K562 (cell line): ENCODE measurements around the gene CMTM8.

ENCODE experiments used
- CHCHD3 ChIP-seq: fragments of 250-450 bp; sonication (Bioruptor Pico); IDR thresholded peaks from 2 replicates; pipeline ENCODE4 v2.1.2; 2022; ENCODE audit warnings: mild to moderate bottlenecking
- CTCF ChIP-seq, 3 experiments: IDR thresholded peaks in 2 of 3; conservative IDR thresholded peaks in 1 of 3; 2 replicates each; pipeline ENCODE4 v1.5.1; 2011 to 2012; ENCODE audit warnings: low read length in 3 of 3, mild to moderate bottlenecking in 3 of 3, control low read depth in 2 of 3, improper control_type of control experiment in 1 of 3, inconsistent platforms in 1 of 3, low read depth in 1 of 3, mixed read lengths in 1 of 3, moderate library complexity in 1 of 3; ENCODE audit not compliant: insufficient read depth in 2 of 3
- EZH2 ChIP-seq: IDR thresholded peaks from 2 replicates; pipeline ENCODE4 v1.6.1; 2012; ENCODE audit warnings: low read depth, mild to moderate bottlenecking, inconsistent platforms, low read length, borderline replicate concordance
- FOXJ2 ChIP-seq: fragments of 200-800 bp; sonication (Bioruptor generic); IDR thresholded peaks from 2 replicates; pipeline ENCODE4 v1.6.1; 2016; ENCODE audit warnings: missing genetic modification characterization, missing compliant biosample characterization
- FOXM1 ChIP-seq, 2 experiments: fragments of 450-650 bp in 1 of 2; sonication (generic) in 1 of 2; formaldehyde crosslinking in 1 of 2; IDR thresholded peaks; 2 replicates each; pipeline versions ENCODE4 v1.6.1 to v1.9.0; 2017 to 2022; ENCODE audit warnings: low read depth in 2 of 2, mild to moderate bottlenecking in 2 of 2, missing genetic modification reagents in 1 of 2, moderate library complexity in 1 of 2
- NCOA4 ChIP-seq: fragments of 450-650 bp; IDR thresholded peaks from 2 replicates; pipeline ENCODE4 v1.6.1; 2018; ENCODE audit warnings: mild to moderate bottlenecking; ENCODE audit not compliant: partially characterized antibody
- YY1 ChIP-seq, 3 experiments: IDR thresholded peaks; 2 replicates each; pipeline ENCODE4 v1.6.1; 2011; ENCODE audit warnings: low read length in 2 of 3, mild to moderate bottlenecking in 2 of 3, moderate library complexity in 2 of 3, borderline replicate concordance in 1 of 3, control low read depth in 1 of 3, low read depth in 1 of 3; ENCODE audit not compliant: insufficient read depth in 3 of 3, insufficient replicate concordance in 2 of 3, control insufficient read depth in 1 of 3, insufficient read length in 1 of 3; ENCODE audit errors: extremely low read depth in 1 of 3
- TF ChIP-seq, protein P1 (sequence below): sonication (generic); formaldehyde crosslinking; IDR thresholded peaks from 2 replicates; pipeline ENCODE4 v1.5.0; 2020; ENCODE audit warnings: missing genetic modification reagents

DNA sequence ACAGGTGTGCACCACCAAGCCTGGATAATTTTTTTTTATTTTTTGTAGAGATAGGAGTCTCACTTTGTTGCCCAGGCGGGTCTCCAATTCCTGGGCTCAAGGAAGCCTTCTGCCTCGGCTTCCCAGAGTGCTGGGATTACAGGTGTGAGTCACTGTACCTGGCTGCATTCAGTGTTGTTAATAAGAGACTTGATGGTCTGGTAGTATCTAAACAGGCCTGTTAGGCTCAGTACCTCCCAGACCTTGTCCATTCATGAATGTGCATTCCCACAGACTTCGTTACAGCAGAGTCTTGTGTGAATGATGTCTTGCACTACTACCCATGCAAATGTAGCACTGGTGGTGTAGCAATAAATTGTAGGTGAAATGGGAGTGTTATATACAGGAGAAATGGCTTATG, 17.7 kb downstream of the CMTM8 start:
- TF ChIP-seq, protein P1, sequence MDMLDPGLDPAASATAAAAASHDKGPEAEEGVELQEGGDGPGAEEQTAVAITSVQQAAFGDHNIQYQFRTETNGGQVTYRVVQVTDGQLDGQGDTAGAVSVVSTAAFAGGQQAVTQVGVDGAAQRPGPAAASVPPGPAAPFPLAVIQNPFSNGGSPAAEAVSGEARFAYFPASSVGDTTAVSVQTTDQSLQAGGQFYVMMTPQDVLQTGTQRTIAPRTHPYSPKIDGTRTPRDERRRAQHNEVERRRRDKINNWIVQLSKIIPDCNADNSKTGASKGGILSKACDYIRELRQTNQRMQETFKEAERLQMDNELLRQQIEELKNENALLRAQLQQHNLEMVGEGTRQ: no peak
- TF ChIP-seq FOXJ2 (tag) (no peak), CHCHD3 (CRISPR knock-in tag) (no peak), NCOA4 (no peak), YY1 (IDR thresholded peaks at IDR 0.05; ENCODE audit: borderline replicate concordance in 1 of 3, control insufficient read depth in 1 of 3, extremely low read depth in 1 of 3, insufficient read depth in 3 of 3, insufficient read length in 1 of 3, insufficient replicate concordance in 2 of 3, low read depth in 1 of 3, low read length in 2 of 3) (no peak), CTCF (IDR thresholded peaks at IDR 0.05 in 2 of 3, conservative IDR thresholded peaks at IDR 0.05 in 1 of 3; ENCODE audit: insufficient read depth in 2 of 3, low read depth in 1 of 3, low read length in 3 of 3) (no peak), EZH2 (no peak), FOXM1 (IDR thresholded peaks at IDR 0.05; ENCODE audit: low read depth) (no peak), FOXM1 (CRISPR knock-in tag; IDR thresholded peaks at IDR 0.05; ENCODE audit: low read depth) (no peak)
